CD1c-positive myeloid dendritic cell (primary cell): ENCODE data around the gene PRIM1.
"Not testable (repeated sequence)": the region's sequence is repeated elsewhere in the genome, so short reads cannot be mapped to it uniquely, and the experiment has no call there.

ENCODE experiments used
- DNase-seq: peaks from one replicate; pipeline ENCODE4 v3.0.0-alpha.2; 2016; ENCODE audit errors: extremely low spot score

PRIM1 gene

GRCh38 chr12:56716933-56717880 is 34.9 kb downstream of the PRIM1 start:
- no peak for DNase-seq

GRCh38 chr12:56716458-56716857 is 35.7 kb downstream of the PRIM1 start:
- no peak for DNase-seq

DNA sequence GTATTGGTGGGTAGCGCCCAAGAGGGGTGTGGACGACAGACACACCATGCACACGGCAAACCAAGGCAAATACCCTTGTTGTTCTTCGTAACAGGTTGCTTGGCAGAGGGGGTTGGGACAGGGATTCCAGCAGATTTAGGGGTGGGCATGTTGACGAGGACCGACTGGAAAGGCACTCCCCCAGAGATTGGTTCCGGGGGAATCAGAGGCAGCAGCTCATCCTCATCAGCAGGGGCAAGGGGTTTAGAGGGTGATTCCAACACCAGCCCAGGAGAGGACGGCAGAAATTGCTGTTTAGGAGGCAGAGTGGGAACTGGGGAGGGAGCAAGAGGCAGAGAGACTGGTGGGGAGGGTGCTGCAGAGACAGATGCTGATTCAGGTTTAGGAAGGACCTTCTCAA is 36.3 kb downstream of the PRIM1 start:
- DNase-seq: no peak

GRCh38 chr12:56714431-56714929 is 37.6 kb downstream of the PRIM1 start:
- DNase-seq: no peak

DNA sequence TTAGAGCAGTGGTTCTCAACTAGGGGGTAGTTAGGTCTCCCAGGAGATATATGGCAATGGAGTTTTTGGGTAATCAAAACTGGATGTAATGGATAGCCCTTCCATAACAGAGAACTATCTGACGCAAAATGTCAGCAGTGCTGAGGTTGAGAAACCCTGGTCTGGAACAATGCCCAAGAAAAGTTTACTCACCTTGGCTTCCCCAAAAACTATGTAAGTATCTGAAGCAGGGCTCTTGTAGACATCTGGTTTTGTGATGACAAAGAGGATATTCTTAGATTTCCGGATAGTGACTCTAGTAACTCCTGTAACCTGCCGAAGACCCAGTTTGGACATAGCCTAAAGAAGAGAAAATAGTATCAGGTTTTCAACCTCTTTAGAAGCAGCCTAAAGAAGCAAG is 38.8 kb downstream of the PRIM1 start:
- DNase-seq: no peak

GRCh38 chr12:56709759-56710376 is 42.3 kb downstream of the PRIM1 start:
- DNase-seq: no peak

DNA sequence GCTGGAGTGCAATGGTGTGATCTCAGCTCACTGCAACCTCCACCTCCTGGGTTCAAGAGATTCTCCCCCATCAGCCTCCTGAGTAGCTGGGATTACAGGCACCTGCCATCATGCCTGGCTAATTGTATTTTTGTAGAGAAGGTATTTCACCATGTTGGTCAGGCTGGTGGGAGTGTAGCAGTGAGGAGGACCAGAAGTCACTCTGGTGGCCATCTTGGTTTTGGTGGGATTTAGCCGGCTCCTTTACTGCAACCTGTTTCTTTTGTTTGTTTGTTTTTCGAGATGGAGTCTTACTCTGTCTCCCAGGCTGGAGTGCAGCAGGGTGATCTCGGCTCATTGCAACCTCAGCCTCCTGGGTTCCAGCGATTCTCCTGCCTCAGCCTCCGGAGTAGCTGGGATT is 47.6 kb downstream of the PRIM1 start:
- not testable (repeated sequence) for DNase-seq

- DNase-seq: peak; percentile 34
Measured at GRCh38 chr12:56699020-56699661, 53.0 kb downstream of the PRIM1 start.

DNA sequence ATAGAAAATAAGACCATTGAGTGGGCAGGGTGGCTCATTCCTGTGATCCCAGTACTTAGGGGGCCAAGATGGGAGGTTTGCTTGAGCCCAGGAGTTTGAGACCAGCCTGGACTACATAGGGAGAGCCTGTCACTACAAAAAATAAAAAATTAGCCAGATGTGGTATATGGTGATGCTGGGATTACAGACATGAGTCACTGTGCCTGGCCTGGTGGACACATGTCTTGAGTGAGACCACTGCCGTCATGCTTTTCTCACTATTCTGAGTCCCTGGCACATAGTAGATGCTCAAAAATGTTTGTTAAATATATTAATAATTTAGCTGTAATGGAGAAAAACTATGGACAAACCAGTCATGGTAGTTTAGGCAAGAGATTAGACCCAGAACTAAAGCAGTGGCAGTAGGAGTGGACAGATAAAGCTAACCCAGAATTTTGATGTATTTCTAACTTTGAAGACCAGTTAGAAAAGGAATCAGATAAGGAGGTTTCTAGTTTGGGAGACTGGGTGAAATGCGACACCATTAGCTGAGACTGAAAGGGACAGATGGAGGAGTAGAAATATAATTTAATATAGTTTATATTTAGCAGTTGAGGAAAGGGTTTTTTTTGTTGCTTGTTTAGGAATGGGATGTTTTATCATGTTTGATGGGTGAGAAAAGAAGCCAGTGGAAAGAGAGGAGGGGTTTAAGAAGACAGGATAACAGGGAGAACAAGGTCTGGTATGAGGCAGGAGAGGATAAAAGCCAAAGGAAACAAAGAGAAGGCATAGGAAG is 56.6 kb downstream of the PRIM1 start:
- DNase-seq: no peak

DNA sequence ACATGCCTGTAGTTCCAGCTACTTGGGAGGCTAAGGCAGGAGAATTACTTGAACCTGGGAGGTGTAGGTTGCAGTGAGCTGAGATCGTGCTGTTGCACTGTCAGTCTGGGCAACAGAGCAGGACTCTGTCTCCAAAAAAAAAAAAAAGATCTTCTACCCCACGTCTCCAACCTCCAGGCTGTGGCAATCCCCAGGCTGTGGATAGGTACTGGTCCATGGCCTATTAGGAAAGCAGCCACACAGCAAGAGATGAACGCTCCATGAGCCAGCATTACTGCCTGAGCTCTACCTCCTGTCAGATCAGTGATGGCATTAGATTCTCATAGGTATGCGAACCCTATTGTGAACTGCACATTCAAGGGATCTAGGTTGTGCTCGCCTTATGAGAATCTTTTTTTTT is 58.0 kb downstream of the PRIM1 start:
- no peak for DNase-seq

DNA sequence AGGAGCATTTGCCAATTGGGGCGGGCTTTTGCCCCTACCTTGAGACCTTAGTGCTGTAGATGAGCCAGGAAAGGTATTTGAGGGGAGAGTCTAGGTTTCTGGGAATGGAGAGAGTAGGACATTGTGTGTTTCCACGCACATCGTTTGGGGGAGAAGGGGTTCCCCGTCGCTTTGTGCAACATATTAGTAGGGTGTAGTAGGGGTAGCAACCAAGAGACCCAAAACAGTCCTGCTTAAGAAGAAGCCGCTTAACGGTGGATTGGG is 63.3 kb downstream of the PRIM1 start:
- DNase-seq: no peak

GRCh38 chr12:56688129-56688845 is 63.8 kb downstream of the PRIM1 start, which contains the start of gene PTGES3:
Gene PTGES3 (minus strand): TSS chr12:56688284. CDS start chr12:56687999, 285 bp downstream.
- DNase-seq: peak; percentile 99

DNA sequence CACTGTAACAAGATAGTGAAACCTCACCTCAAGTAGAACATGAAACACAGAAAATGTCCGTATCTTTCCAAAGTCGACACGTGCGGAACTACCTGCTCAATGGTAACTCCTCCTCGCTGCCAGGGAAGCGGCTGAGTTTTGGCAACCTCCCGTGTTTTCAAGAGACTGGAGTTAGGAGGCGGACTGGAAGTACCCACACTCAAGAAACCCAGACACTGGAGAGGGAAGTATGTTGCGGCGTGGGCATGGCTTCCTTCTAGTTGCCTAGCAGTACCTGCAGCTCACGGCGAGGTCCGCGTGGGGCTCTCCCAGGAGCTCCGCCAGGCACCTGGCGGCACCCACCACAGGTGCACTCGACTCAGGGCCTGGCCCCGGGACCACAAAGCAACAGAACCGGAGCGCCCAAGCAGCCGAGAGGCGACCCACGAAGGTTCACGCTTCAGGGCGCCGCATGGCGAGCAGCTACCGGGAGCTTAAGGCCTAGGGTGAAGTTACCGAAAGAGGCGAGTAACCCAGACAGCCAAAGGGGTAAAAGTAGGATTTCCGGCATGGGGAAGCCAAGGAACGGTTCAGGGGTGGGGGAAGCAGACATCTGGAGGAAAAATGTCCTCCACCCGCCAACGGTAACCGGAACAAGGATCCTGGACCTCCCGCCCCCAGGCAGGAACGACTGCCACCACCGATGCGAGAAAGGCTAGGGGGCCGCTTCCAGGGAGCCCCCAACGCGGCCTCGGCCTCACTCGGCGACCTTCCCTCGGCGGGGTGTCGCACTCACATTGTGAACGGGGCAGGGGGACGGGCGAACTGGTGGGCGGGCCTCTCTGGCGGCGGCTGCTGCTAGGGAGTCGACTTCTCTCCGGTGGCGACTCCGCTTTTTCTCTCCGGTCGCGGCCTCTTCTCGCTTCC is 64.6 kb downstream of the PRIM1 start:
- peak; percentile 87 for DNase-seq

DNA sequence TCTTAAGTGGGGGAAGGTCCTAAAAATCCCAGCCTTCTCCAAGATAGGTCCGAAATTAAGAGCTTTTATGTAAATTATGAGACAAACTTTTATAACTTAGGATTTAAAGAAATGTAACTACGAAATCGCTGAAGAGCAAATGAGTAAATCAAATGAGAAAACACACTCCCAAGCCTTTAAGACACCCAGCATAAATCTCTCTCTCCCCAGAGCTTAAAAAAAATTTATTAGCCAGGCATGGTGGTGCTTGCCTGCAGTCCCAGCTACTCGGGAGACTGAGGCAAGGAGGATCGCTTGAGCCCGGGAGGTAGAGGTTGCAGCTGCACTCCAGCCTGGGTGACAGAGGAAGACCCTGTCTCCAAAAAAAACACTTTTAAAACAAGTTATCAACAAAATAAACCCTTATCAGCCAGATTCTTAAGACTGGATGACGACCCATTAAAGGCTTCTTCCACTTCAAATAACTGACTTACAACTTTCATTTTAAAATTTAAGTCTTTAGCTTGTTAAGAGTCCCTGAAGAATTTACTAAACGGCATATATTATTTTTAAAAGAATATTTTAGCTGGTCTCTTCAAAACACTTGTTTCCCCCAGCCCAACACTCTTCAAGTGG is 67.3 kb downstream of the PRIM1 start:
- DNase-seq: no peak

GRCh38 chr12:56682323-56682722 is 69.8 kb downstream of the PRIM1 start:
- no peak for DNase-seq
